HepG2 (cell line): ENCODE data around the gene TRMT112. TPM values are rescaled to one million over a fixed set of nuclear protein-coding genes. Genes with fewer than 3 reads are reported as not detected.

Source experiments
- CAMTA2 ChIP-seq: sonication (generic); formaldehyde crosslinking; IDR thresholded peaks from 2 replicates; pipeline ENCODE4 v1.4.0; 2020; ENCODE audit warnings: mild to moderate bottlenecking, missing genetic modification reagents, borderline replicate concordance
- CENPX ChIP-seq: sonication (generic); formaldehyde crosslinking; IDR thresholded peaks from 2 replicates; pipeline ENCODE4 v1.9.0; 2021; ENCODE audit warnings: mild to moderate bottlenecking, missing genetic modification reagents, moderate library complexity
- EP300 ChIP-seq, 3 experiments: sonication (generic) in 1 of 3; formaldehyde crosslinking in 1 of 3; IDR thresholded peaks; 2 replicates each; pipeline versions ENCODE4 v1.5.1 to v1.6.1; 2011 to 2020; ENCODE audit warnings: low read depth in 2 of 3, low read length in 2 of 3, borderline replicate concordance in 1 of 3, improper control_type of control experiment in 1 of 3, mild to moderate bottlenecking in 1 of 3, missing genetic modification reagents in 1 of 3, moderate library complexity in 1 of 3
- FIP1L1 ChIP-seq: fragments of 200-400 bp; formaldehyde crosslinking; IDR thresholded peaks from 2 replicates; pipeline ENCODE4 v1.6.1; 2018; ENCODE audit warnings: low read depth, mild to moderate bottlenecking, low read length, moderate library complexity, borderline replicate concordance; ENCODE audit not compliant: insufficient read depth
- FOXA3 ChIP-seq: IDR thresholded peaks from 2 replicates; pipeline ENCODE4 v1.6.1; 2016; ENCODE audit warnings: missing genetic modification reagents, missing compliant biosample characterization
- RBFOX2 ChIP-seq: fragments of 200-400 bp; formaldehyde crosslinking; IDR thresholded peaks from 2 replicates; pipeline ENCODE4 v1.6.1; 2017; ENCODE audit warnings: low read depth, mild to moderate bottlenecking, low read length
- RELA ChIP-seq: sonication (generic); formaldehyde crosslinking; IDR thresholded peaks from 2 replicates; pipeline ENCODE4 v1.4.0; 2020; ENCODE audit warnings: missing genetic modification reagents
- SNRNP70 ChIP-seq: fragments of 200-400 bp; formaldehyde crosslinking; IDR thresholded peaks from 2 replicates; pipeline ENCODE4 v1.6.1; 2017; ENCODE audit warnings: mild to moderate bottlenecking, low read depth, low read length, moderate library complexity
- YY1 ChIP-seq: IDR thresholded peaks from 2 replicates; pipeline ENCODE4 v1.6.1; 2011; ENCODE audit warnings: low read length, low read depth, moderate library complexity, mild to moderate bottlenecking; ENCODE audit not compliant: insufficient read depth, insufficient replicate concordance
- ZFYVE20 ChIP-seq: sonication (generic); formaldehyde crosslinking; IDR thresholded peaks from 2 replicates; pipeline ENCODE4 v1.8.0; 2023; ENCODE audit warnings: low read depth, mild to moderate bottlenecking, moderate library complexity, missing genetic modification reagents, borderline replicate concordance
- ZIK1 ChIP-seq: sonication (generic); formaldehyde crosslinking; IDR thresholded peaks from 2 replicates; pipeline ENCODE4 v1.5.0; 2020; ENCODE audit warnings: mild to moderate bottlenecking, low read depth, missing genetic modification reagents, borderline replicate concordance
- ZMAT3 ChIP-seq: sonication (generic); formaldehyde crosslinking; conservative IDR thresholded peaks from 2 replicates; pipeline ENCODE4 v1.7.0; 2021; ENCODE audit warnings: missing genetic modification reagents
- ZNF232 ChIP-seq: sonication (generic); formaldehyde crosslinking; IDR thresholded peaks from 2 replicates; pipeline ENCODE4 v1.4.0; 2020; ENCODE audit warnings: missing genetic modification reagents, borderline replicate concordance
- ZNF362 ChIP-seq: sonication (generic); formaldehyde crosslinking; IDR thresholded peaks from 2 replicates; pipeline ENCODE4 v1.4.0; 2020; ENCODE audit warnings: missing genetic modification reagents, mild to moderate bottlenecking, borderline replicate concordance
- ZNF546 ChIP-seq: sonication (generic); formaldehyde crosslinking; conservative IDR thresholded peaks from 2 replicates; pipeline ENCODE4 v1.8.1; 2023; ENCODE audit warnings: mild to moderate bottlenecking, missing genetic modification reagents
- ZNF567 ChIP-seq: sonication (generic); formaldehyde crosslinking; IDR thresholded peaks from 2 replicates; pipeline ENCODE4 v1.8.1; 2023; ENCODE audit warnings: mild to moderate bottlenecking, missing genetic modification reagents, borderline replicate concordance
- ZNF770 ChIP-seq: sonication (generic); formaldehyde crosslinking; IDR thresholded peaks from 2 replicates; pipeline ENCODE4 v1.5.0; 2020; ENCODE audit warnings: mild to moderate bottlenecking, missing genetic modification reagents
- polyA plus RNA-seq, 8 experiments: library from polyadenylated mRNA; depleted of rRNA in 3 of 8; stranded (reverse) in 7 of 8; unstranded in 1 of 8; fragments of >200 nt; fragmentation: Illumina TruSeq in 4 of 8; extraction: Trizol in 4 of 8; gene quantifications; 2 replicates each; pipeline versions ENCODE4 v1.2.1 to v1.2.3, GENCODE V29; 2011 to 2016; ENCODE audit warnings: low read depth in 4 of 8, missing spikeins in 1 of 8, mixed read lengths in 1 of 8; ENCODE audit not compliant: insufficient read depth in 1 of 8
- total RNA-seq, 5 experiments: library from RNA; depleted of rRNA; stranded (reverse); fragments of >200 nt; fragmentation: Illumina TruSeq; extraction: Trizol; gene quantifications; 2 replicates each; pipeline ENCODE4 v1.2.3, GENCODE V29; 2016; ENCODE audit warnings: low read depth in 1 of 5
- TF ChIP-seq, protein P1 (sequence below): sonication (generic); formaldehyde crosslinking; conservative IDR thresholded peaks from 2 replicates; pipeline ENCODE4 v1.4.0; 2020; ENCODE audit warnings: missing genetic modification reagents
- TF ChIP-seq, protein P2 (sequence below): sonication (generic); formaldehyde crosslinking; IDR thresholded peaks from 2 replicates; pipeline ENCODE4 v1.9.0; 2021; ENCODE audit warnings: missing genetic modification reagents, mild to moderate bottlenecking, borderline replicate concordance

The TRMT112 gene
- total and polyA plus RNA-seq, 2 of the 13 experiments (the other 11 are each of a cell fraction or from before 2014, with no cell fraction given): 186 to 409 TPM

DNA sequence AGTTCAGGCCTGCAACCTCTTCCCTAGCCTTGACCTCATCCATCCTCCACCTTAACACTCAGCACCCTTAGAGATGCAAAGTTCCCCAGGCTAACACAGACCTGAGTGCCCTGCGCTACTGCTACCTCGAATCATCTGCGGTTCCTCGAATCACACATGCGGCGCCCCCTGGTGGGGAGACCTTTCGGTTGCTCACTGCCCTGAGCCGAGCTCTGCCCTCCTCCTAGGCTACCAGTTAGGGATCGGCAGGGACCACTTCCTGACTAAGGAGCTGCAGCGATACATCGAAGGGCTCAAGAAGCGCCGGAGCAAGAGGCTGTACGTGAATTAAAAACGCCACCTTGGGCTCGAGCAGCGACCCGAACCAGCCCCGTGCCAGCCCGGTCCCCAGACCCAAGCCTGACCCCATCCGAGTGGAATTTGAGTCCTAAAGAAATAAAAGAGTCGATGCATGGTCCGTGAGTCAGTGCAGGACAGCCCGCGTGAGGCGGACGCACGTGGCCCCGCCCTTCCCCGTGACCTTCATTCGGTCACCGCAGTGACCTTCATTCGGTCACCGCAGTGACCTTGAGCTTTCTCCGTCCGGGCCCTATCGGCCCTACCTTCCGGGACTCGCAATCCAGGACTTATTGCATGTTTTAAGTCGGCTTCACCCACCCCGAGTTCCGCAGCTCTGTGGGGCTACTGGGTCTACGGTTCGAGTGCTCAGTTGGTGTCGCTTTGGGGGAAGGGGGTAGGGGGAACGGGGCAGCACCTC is 12.9 kb downstream of the TRMT112 start (continued):
- TF ChIP-seq ZNF546 (CRISPR knock-in tag) (no peak; the same call in 1 of the 2 replicates), CENPX (CRISPR knock-in tag) (no peak), ZIK1 (no peak), ZNF232 (CRISPR knock-in tag) (peak; percentile 77; the same call in 1 of the 2 replicates), RBFOX2 (peak; percentile 71), ZNF567 (no peak), ZFYVE20 (CRISPR knock-in tag) (no peak), CAMTA2 (CRISPR knock-in tag) (no peak), ZNF362 (CRISPR knock-in tag) (no peak), FIP1L1 (no peak), SNRNP70 (no peak), ZMAT3 (CRISPR knock-in tag) (no peak; the same call in 1 of the 2 replicates), EP300 (IDR thresholded peaks at IDR 0.05; ENCODE audit: low read depth in 2 of 2, low read length in 2 of 2) (no peak), EP300 (CRISPR knock-in tag; IDR thresholded peaks at IDR 0.05; ENCODE audit: borderline replicate concordance) (no peak; the same call in 1 of the 2 replicates), YY1 (peak; percentile 40), ZNF770 (no peak), FOXA3 (CRISPR knock-in tag) (no peak), RELA (CRISPR knock-in tag) (no peak)
- TF ChIP-seq, protein P1, sequence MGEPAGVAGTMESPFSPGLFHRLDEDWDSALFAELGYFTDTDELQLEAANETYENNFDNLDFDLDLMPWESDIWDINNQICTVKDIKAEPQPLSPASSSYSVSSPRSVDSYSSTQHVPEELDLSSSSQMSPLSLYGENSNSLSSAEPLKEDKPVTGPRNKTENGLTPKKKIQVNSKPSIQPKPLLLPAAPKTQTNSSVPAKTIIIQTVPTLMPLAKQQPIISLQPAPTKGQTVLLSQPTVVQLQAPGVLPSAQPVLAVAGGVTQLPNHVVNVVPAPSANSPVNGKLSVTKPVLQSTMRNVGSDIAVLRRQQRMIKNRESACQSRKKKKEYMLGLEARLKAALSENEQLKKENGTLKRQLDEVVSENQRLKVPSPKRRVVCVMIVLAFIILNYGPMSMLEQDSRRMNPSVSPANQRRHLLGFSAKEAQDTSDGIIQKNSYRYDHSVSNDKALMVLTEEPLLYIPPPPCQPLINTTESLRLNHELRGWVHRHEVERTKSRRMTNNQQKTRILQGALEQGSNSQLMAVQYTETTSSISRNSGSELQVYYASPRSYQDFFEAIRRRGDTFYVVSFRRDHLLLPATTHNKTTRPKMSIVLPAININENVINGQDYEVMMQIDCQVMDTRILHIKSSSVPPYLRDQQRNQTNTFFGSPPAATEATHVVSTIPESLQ: no peak
- TF ChIP-seq, protein P2, sequence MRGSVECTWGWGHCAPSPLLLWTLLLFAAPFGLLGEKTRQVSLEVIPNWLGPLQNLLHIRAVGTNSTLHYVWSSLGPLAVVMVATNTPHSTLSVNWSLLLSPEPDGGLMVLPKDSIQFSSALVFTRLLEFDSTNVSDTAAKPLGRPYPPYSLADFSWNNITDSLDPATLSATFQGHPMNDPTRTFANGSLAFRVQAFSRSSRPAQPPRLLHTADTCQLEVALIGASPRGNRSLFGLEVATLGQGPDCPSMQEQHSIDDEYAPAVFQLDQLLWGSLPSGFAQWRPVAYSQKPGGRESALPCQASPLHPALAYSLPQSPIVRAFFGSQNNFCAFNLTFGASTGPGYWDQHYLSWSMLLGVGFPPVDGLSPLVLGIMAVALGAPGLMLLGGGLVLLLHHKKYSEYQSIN (CRISPR knock-in tag): no peak
